Smooth muscle cell (in vitro differentiated cells): Measurements from ENCODE around the gene CACNA1G. TPM values are rescaled to one million over a fixed set of nuclear protein-coding genes. Genes with fewer than 3 reads are reported as not detected.

Source experiments
- DNase-seq: peaks from one replicate; lab custom pipeline; 2025; ENCODE audit not compliant: unreplicated experiment; lab: John Stamatoyannopoulos, UW
- H2AFZ ChIP-seq: fragments of 200-600 bp; sonication (generic); 2 replicates; pipeline ENCODE4 v1.6.0; 2016; ENCODE audit warnings: antibody characterized with exemption, low read depth, mild to moderate bottlenecking
- H3F3A ChIP-seq: fragments of 200-600 bp; sonication (generic); 2 replicates; pipeline ENCODE4 v1.6.0; 2017; ENCODE audit warnings: antibody characterized with exemption, low read depth
- H3K27ac ChIP-seq: fragments of 200-600 bp; sonication (generic); 2 replicates; pipeline ENCODE4 v1.5.1; 2016; ENCODE audit warnings: low read depth, mild to moderate bottlenecking
- H3K27me3 ChIP-seq: fragments of 200-600 bp; sonication (generic); 2 replicates; pipeline ENCODE4 v1.6.1; 2016; ENCODE audit warnings: low read depth, mild to moderate bottlenecking
- H3K36me3 ChIP-seq: fragments of 200-600 bp; sonication (generic); 2 replicates; pipeline ENCODE4 v1.5.1; 2016; ENCODE audit warnings: low read depth
- H3K4me1 ChIP-seq: fragments of 200-600 bp; sonication (generic); 2 replicates; pipeline ENCODE4 v1.5.1; 2016; ENCODE audit warnings: low read depth
- H3K4me2 ChIP-seq: fragments of 200-600 bp; sonication (generic); 2 replicates; pipeline ENCODE4 v1.6.0; 2016; ENCODE audit warnings: mild to moderate bottlenecking
- H3K4me3 ChIP-seq: fragments of 200-600 bp; sonication (generic); 2 replicates; pipeline ENCODE4 v1.5.1; 2016; ENCODE audit warnings: mild to moderate bottlenecking
- H3K79me2 ChIP-seq: fragments of 200-600 bp; sonication (generic); 2 replicates; pipeline ENCODE4 v1.6.0; 2016; ENCODE audit warnings: low read depth, mild to moderate bottlenecking
- H3K9ac ChIP-seq: fragments of 200-600 bp; sonication (generic); 2 replicates; pipeline ENCODE4 v1.6.0; 2016; ENCODE audit warnings: low read depth
- H3K9me3 ChIP-seq: fragments of 200-600 bp; sonication (generic); replicated peaks from 2 replicates; pipeline ENCODE4 v1.5.1; 2016; ENCODE audit warnings: low read depth
- H4K20me1 ChIP-seq: fragments of 200-600 bp; sonication (generic); 2 replicates; pipeline ENCODE4 v1.6.0; 2016; ENCODE audit warnings: low read depth
- WGBS: methylation state at CpG from one replicate; pipeline ENCODE4 v1.1.7; 2016; ENCODE audit warnings: low lambda C conversion rate; 5-methylcytosine and 5-hydroxymethylcytosine counted together
- polyA plus RNA-seq: library from polyadenylated mRNA; unstranded; fragments of >200 nt; fragmentation: Nextera tagmentation; extraction: Ambion mirVana; gene quantifications from 2 replicates; pipeline ENCODE4 v1.2.1, GENCODE V29; 2016
- total RNA-seq: library from RNA; depleted of rRNA; stranded (reverse); fragments of >200 nt; gene quantifications from 2 replicates; pipeline ENCODE4 v1.2.3, GENCODE V29; 2014
- TF ChIP-seq, protein P1 (sequence below): fragments of 200-600 bp; sonication (generic); IDR thresholded peaks from 2 replicates; pipeline ENCODE4 v1.5.1; 2017; ENCODE audit warnings: borderline replicate concordance, mild to moderate bottlenecking, antibody characterized with exemption; ENCODE audit not compliant: insufficient read depth, poor library complexity, severe bottlenecking

Gene CACNA1G
- total and polyA plus RNA-seq, 2 experiments from 2014 or later: 1.6 to 1.7 TPM

DNA sequence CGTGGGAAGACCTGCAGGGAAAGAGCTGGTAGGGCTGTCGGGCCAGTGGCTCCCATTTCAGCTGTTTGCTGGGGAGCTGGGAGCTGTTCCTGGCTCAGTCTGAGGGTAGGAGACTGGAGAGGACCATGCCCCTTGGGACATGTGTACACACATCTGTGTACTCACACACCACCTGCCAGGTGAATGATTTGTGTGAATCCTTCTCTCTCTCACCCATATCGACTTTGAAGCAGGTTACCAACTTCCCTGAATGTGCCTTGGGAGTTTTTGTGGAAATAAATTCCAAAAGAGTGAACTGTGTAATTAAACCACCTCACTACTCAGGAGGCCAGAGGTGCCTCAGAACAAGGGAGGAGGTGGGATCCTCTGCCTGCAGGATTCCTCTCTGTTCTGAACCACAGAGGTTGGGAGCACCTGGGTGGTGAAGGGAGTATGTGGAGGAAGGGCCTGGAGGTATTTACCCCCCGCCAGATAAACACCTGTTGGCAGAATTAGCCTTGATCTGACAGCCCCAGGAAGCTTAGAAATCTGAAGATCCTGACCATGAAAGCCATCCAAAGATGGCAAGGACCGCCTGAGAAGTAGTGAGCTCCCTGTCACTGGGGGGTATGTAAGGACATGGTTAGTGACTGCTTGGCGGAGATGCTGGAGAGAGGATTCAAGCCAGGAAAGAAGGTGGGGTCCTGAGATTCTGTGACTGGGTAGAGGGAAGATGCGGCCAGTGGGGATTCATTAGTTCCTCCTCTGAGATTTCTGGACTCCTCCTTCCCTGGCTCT lies 77.5 kb downstream of the CACNA1G start:
- Histone ChIP-seq H2AFZ (no peak overlapping the region), H3K4me2 (peak overlapping the region; percentile 14), H3F3A (peaks cover 29% of the 10 kb centered on the region), H3K79me2 (no peaks in the 10 kb centered on the region), H3K36me3 (no peaks in the 10 kb centered on the region), H3K27ac (peak overlapping the region; percentile 92), H3K9ac (peak overlapping the region; percentile 16), H3K27me3 (peaks cover 37% of the 10 kb centered on the region), H3K9me3 (no peaks in the 10 kb centered on the region), H3K4me1 (peaks cover 23% of the 10 kb centered on the region), H4K20me1 (no peaks in the 10 kb centered on the region), H3K4me3 (no peak overlapping the region)
- WGBS: 89% methylated on average over 7 of the region's 7 CpGs
- TF ChIP-seq, protein P1, sequence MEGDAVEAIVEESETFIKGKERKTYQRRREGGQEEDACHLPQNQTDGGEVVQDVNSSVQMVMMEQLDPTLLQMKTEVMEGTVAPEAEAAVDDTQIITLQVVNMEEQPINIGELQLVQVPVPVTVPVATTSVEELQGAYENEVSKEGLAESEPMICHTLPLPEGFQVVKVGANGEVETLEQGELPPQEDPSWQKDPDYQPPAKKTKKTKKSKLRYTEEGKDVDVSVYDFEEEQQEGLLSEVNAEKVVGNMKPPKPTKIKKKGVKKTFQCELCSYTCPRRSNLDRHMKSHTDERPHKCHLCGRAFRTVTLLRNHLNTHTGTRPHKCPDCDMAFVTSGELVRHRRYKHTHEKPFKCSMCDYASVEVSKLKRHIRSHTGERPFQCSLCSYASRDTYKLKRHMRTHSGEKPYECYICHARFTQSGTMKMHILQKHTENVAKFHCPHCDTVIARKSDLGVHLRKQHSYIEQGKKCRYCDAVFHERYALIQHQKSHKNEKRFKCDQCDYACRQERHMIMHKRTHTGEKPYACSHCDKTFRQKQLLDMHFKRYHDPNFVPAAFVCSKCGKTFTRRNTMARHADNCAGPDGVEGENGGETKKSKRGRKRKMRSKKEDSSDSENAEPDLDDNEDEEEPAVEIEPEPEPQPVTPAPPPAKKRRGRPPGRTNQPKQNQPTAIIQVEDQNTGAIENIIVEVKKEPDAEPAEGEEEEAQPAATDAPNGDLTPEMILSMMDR: no peak
- DNase-seq: no peak

DNA sequence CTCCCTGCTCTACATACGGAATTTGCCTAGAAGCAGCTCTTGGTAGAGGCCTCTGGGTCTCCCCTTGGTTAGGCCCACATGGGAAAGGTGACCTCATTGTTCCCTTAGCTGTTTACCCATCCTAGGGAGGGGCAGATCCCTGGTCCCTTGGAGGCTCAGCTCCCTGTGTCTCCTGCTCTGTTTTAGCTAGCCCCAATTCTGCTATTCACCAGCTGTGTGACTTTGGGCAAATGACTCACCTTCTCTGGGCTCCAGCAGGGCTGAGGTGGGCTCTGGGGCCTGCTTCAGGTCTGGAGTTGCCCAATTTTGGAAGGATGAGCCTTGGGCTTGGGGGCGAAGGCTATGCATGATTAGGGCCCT lies 78.1 kb downstream of the CACNA1G start:
- H3K27ac ChIP-seq: peak overlapping the region; percentile 92
- DNase-seq: no peak
- TF ChIP-seq, protein P1: no peak
- H3K4me1 ChIP-seq: peaks cover 23% of the 10 kb centered on the region
- 48% methylated on average over 2 of the region's 2 CpGs for WGBS
- no peaks in the 10 kb centered on the region for H3K36me3 ChIP-seq
- H3K9ac ChIP-seq: peak overlapping the region; percentile 16
- H3F3A ChIP-seq: peaks cover 29% of the 10 kb centered on the region
- no peaks in the 10 kb centered on the region for H3K9me3 ChIP-seq
- no peaks in the 10 kb centered on the region for H4K20me1 ChIP-seq
- peak overlapping the region; percentile 14 for H3K4me2 ChIP-seq
- H3K79me2 ChIP-seq: no peaks in the 10 kb centered on the region
- H2AFZ ChIP-seq: no peak overlapping the region
- peaks cover 32% of the 10 kb centered on the region for H3K27me3 ChIP-seq
- H3K4me3 ChIP-seq: no peak overlapping the region

GRCh38 chr17:50638966-50639713 lies 78.6 kb downstream of the CACNA1G start:
- Histone ChIP-seq H3K9me3 (no peaks in the 10 kb centered on the region), H3K9ac (peak overlapping the region; percentile 19), H3K27me3 (peaks cover 27% of the 10 kb centered on the region), H2AFZ (no peak overlapping the region), H3F3A (peaks cover 29% of the 10 kb centered on the region), H3K4me2 (peak overlapping the region; percentile 61), H3K27ac (peak overlapping the region; percentile 92), H4K20me1 (no peaks in the 10 kb centered on the region), H3K4me1 (peaks cover 23% of the 10 kb centered on the region), H3K79me2 (no peaks in the 10 kb centered on the region), H3K4me3 (no peak overlapping the region), H3K36me3 (no peaks in the 10 kb centered on the region)
- WGBS: 17% methylated on average over 9 of the region's 9 CpGs
- peak; percentile 74 for DNase-seq
- TF ChIP-seq, protein P1: no peak
